GM19043 (cell line): ENCODE measurements around the gene CHN2.
"Not testable (repeated sequence)": the region's sequence is repeated elsewhere in the genome, so short reads cannot be mapped to it uniquely, and the experiment has no call there.

Source experiments
- ATAC-seq: cut with Tn5 transposase; IDR thresholded peaks from one replicate; pipeline ENCODE4 v1.9.1; 2021; ENCODE audit warnings: low read depth; ENCODE audit not compliant: unreplicated experiment

The CHN2 gene

GRCh38 chr7:29254591-29254990 lies 60.0 kb downstream of the CHN2 start:
- no peak for ATAC-seq

- ATAC-seq: no peak
Measured at GRCh38 chr7:29255199-29255878, 60.8 kb downstream of the CHN2 start.

- no peak for ATAC-seq
Measured at GRCh38 chr7:29255906-29256692, 61.5 kb downstream of the CHN2 start.

GRCh38 chr7:29256693-29257002 lies 62.1 kb downstream of the CHN2 start:
- no peak for ATAC-seq

DNA sequence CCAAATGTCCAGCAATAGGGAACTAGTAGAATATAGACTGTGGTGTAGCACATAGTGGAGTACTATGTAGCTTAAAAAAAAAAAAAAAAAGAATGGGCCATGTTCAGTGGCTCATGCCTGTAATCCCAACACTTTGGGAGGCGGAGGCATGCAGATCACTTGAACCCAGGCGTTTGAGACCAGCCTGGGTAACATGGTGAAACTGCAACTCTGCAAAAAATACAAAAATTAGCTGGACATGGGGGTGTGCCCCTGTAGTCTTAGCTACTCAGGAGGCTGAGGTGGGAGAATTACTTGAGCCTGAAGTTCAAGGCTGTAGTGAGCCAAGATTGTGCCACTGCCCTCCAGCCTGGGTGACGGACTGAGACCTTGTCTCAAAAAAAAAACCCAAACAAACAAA lies 64.4 kb downstream of the CHN2 start:
- no peak for ATAC-seq

DNA sequence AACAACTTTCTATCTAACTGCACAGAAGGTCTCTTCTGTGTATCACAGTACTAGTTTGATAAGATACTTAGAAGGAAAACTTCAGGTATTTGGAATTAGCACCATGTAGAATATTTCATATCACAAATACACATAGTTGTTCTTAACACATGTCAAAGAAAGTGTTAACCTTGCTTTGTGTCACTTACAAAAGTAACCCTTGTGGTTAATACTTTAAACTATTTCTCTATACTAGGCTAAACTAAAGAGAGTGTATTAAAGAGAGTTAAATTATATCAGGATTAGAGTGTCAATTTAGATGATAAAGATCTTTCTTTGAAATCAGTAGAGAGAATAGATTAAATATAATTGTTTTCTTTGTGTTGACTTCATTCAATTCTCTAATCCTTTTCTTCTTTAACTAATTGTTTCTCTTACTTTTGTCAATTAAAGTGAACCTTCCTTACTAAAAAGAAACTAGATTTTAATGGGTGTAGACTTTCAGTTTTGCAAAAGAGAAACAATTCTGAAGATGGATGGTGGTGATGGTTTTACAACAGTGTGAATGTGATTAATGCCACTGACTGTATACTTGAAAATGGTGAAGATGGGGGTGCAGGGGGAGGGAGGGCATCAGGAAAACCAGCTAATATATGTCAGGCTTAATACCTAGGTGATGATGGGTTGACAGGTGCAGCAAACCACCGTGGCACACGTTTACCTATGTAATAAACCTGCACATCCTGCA lies 67.8 kb downstream of the CHN2 start:
- ATAC-seq: no peak

GRCh38 chr7:29263601-29264207 lies 69.1 kb downstream of the CHN2 start:
- not testable (repeated sequence) for ATAC-seq

GRCh38 chr7:29265208-29265923 lies 70.8 kb downstream of the CHN2 start:
- ATAC-seq: no peak

DNA sequence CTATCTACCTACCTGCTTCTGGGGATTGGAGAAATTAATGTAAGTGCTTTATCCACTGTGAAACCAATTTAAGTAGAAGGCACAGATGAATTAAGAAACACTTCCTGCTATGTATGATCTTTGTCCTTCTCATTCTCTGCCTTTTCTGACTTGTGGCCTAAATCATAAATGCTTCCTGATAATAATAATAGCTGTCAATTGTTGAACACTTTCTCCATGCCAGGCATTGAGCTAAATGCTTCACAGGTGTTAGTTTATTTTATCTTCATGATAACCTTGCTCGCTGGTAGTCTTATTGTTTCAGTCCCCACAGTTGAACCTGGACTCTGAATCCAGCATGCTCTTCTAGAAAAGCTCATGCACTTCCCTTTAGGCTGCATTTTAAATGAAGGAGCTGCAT lies 75.4 kb downstream of the CHN2 start:
- ATAC-seq: no peak

DNA sequence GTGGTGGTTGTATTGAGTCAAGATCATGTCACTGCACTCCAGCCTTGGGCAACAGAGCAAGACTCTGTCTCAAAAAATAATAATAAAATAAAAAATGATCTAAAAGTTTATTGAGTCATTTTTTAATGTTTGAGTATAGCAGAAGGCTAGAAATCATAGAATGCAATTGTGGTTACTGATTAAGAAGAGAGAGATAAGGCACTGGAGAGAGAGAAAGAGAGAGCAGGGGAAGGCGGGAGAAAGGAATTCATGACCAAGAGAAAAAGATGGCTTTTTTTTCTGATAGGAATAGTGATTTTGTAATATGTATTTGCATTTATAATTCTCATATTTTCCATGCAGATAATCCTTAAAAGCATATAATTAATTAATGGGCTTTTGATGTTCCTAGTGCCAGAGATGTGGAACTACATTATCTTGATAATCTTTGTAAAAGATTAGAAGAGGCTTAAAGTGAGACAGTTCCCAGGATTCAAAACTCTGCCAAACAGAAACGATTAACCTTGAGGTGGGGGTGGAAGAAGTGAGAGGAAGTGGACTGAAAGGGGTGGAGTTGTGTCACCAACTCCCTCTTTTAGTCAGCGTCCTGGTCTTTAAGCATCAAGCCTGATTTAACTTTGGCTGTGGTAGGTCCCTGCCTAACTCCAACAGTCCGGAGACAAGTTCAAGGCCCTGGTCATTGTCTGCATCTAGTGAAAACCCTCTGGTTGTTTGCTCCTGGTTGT lies 76.2 kb downstream of the CHN2 start:
- no peak for ATAC-seq

- ATAC-seq: no peak
Measured at GRCh38 chr7:29271319-29271658, 76.7 kb downstream of the CHN2 start.

GRCh38 chr7:29272057-29272456 lies 77.5 kb downstream of the CHN2 start:
- ATAC-seq: no peak

DNA sequence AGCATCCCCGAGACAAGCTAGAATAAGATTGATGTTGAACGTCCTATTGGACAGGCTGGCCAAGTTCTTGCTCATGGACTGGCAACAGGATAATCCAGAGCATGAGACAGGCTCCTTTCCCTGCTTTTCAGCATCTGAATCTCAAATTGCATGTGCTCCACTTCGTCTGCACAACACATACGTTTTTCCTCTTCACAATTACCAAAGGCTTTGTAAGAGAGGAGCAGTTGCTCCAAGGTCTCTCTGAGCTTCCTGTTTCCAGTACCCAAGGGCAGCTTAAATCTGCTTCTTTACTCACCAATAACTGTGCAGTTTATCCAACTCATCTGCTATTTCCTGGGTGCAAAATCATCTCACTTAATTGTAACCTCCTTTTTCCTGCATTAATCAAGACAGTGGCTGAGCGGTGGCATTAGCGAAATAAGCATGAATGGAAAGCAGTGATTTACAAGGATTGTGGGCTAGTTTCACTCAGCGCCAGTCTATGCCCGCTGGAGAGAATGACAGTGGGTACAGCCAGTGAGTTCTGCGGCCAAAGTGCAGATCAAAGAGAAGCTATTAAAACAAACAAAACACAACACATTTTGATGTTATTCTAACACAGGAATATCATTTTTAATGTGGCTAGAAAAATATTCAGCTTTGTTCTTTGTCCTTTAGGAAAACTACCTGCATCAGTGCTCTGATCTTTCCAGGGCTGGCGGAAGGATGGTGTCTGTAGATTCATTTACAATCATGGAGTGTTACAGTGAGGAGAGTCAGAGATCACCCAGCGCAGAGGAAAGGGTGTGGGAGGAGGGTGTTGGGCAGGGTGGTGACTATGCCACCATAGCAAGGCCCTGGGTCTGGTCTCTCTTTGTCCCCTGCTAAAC lies 79.8 kb downstream of the CHN2 start:
- ATAC-seq: no peak

- no peak for ATAC-seq
Measured at GRCh38 chr7:29275018-29275318, 80.4 kb downstream of the CHN2 start.

DNA sequence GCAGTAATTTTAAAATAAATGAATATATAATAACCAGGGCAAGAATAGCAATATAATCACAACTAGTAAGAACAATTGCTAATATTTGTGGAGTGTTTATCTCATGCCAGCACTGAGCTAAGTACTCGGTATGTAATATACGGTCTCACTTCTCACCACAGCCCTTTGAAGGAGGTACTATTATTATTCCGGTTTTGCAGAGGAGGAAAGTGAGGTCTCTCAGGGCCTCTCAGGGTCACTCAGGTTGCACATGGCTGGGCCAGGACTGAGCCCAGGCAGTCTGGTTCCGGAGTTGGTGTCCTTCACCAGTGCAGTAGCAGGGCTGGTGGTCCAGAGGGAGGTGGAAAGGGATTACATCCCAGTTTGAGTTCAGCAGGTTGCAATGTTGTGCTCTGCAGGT lies 80.9 kb downstream of the CHN2 start:
- no peak for ATAC-seq

DNA sequence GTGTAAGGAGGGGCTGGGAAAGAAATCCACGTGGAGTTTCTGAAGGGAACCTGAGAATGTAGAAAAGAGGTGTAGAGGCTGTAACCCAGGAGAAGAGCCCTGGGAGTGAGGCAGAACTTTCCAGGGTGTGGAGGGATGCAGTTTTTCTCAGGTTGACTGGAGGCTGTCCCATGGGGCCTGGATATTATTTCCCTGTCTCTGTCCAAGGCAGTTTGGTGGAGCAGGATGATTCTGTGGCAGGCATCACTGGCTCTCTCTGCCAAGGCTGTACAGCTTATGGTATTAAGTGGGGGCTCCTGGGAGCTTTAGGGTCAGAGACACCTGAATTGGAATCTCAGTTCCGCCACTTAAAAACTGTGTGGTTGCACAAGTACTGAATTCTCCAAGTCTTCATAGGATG lies 81.6 kb downstream of the CHN2 start:
- ATAC-seq: no peak

- no peak for ATAC-seq
Measured at GRCh38 chr7:29276806-29277205, 82.2 kb downstream of the CHN2 start.

GRCh38 chr7:29277436-29278215 lies 83.1 kb downstream of the CHN2 start:
- ATAC-seq: no peak
